ENCODE data around the gene TMEM72.
A peak's percentile ranks its signal among the peaks of the same experiment; 100 is the strongest.

Gene TMEM72

GRCh38 chr10:44951576-44952226 lies 40.6 kb downstream of the TMEM72 start:
- Histone ChIP-seq H3K36me3 (ENCODE audit: control insufficient read depth in 5 of 5, insufficient read depth in 5 of 5, low read length in 5 of 5) (peaks cover 0 to 25% (median 4%) of the 10 kb centered on the region in 5 donors), H3K9ac (ENCODE audit: low read length in 5 of 5) (no peak overlapping the region), H3K9me3 (ENCODE audit: control insufficient read depth in 5 of 5, low read length in 5 of 5) (peaks cover 0 to 2% (median under 1%) of the 10 kb centered on the region in 5 donors), H3K27ac (ENCODE audit: low read depth, low read length) (no peak overlapping the region), H3K4me1 (ENCODE audit: control insufficient read depth in 5 of 5, insufficient read depth in 5 of 5, low read length in 5 of 5) (peaks cover 2 to 62% (median 47%) of the 10 kb centered on the region in 5 donors), H3K27me3 (ENCODE audit: control insufficient read depth in 5 of 5, insufficient read depth in 4 of 5, low read length in 5 of 5) (no peaks in the 10 kb centered on the region), H3K4me3 (ENCODE audit: low read depth in 1 of 5, low read length in 5 of 5) (no peak overlapping the region)

DNA sequence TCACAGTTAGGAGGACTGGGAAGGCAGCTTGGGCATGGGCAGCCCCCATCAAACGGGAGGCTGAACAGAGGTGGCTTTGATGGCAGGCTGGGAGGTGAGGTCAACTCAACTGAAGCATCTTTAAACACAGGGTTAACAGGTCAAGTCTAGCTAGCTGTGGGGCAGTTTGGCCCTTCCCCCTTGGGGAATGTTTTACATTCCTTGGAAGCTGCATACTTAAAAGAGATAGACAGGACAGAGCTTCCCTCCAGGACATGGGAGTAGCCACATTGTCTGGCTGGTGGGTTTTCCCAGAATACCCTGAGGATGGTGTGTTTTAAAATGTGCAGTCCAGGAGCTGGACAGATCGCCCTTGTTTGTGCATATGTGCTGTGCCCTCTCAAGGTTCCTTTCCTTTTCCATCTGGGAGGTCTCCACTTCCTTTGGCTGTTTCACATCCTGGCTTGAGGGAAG lies 41.7 kb downstream of the TMEM72 start:
- Histone ChIP-seq H3K9ac (ENCODE audit: low read length in 5 of 5) (no peak overlapping the region), H3K36me3 (ENCODE audit: control insufficient read depth in 5 of 5, insufficient read depth in 5 of 5, low read length in 5 of 5) (peaks cover 0 to 27% (median 6%) of the 10 kb centered on the region in 5 donors), H3K4me1 (ENCODE audit: control insufficient read depth in 5 of 5, insufficient read depth in 5 of 5, low read length in 5 of 5) (peaks cover 2 to 62% (median 48%) of the 10 kb centered on the region in 5 donors), H3K27me3 (ENCODE audit: control insufficient read depth in 5 of 5, insufficient read depth in 4 of 5, low read length in 5 of 5) (no peaks in the 10 kb centered on the region), H3K9me3 (ENCODE audit: control insufficient read depth in 5 of 5, low read length in 5 of 5) (peaks cover 0 to 4% (median 3%) of the 10 kb centered on the region in 5 donors), H3K27ac (ENCODE audit: low read depth, low read length) (no peak overlapping the region), H3K4me3 (ENCODE audit: low read depth in 1 of 5, low read length in 5 of 5) (no peak overlapping the region)

DNA sequence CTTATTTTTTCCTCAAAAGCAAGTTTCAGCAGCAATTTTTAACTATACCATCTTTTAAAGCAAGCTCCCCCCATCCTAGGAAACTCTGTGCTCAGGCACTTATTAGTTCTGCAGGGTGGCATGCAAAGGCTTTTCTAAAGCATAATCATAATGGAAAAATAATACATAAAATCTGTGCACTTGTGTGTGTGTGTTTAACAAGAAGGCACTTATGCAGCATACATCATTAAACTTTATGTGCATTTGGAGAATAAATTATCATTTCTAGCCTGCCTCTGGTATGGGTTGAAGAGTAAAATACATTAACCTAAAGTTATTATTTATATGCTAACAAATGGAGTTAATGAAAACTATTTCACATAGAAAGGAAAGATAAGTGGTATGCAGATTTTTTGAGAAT lies 42.9 kb downstream of the TMEM72 start:
- Histone ChIP-seq H3K9ac (ENCODE audit: low read length in 5 of 5) (no peak overlapping the region), H3K9me3 (ENCODE audit: control insufficient read depth in 5 of 5, low read length in 5 of 5) (peaks cover 0 to 4% (median 3%) of the 10 kb centered on the region in 5 donors), H3K27ac (ENCODE audit: low read depth, low read length) (no peak overlapping the region), H3K27me3 (ENCODE audit: control insufficient read depth in 5 of 5, insufficient read depth in 4 of 5, low read length in 5 of 5) (no peaks in the 10 kb centered on the region), H3K4me1 (ENCODE audit: control insufficient read depth in 5 of 5, insufficient read depth in 5 of 5, low read length in 5 of 5) (peaks cover 2 to 62% (median 49%) of the 10 kb centered on the region in 5 donors), H3K4me3 (ENCODE audit: low read depth in 1 of 5, low read length in 5 of 5) (no peak overlapping the region), H3K36me3 (ENCODE audit: control insufficient read depth in 5 of 5, insufficient read depth in 5 of 5, low read length in 5 of 5) (peaks cover 0 to 27% (median 6%) of the 10 kb centered on the region in 5 donors)

DNA sequence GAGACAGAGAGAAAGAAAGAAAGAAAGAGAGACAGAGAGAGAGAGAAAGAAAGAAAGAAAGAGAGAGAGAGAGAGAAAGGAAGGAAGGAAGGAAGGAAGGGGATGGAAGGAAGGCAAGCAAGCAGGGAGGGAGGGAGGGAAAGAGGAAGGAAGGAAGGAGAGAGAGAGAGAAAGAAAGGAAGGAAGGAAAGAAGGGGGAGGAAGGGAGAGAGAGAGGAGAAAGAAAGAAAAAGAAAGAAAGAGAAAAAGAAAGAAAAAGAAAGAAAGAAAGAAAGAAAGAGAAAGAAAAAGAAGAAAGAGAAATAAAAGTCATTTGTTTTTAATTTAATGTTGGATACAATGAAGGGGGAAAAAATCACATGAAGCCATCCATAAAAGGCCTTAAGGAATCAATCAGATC lies 43.8 kb downstream of the TMEM72 start:
- Histone ChIP-seq H3K9me3 (ENCODE audit: control insufficient read depth in 5 of 5, low read length in 5 of 5) (peaks cover 0 to 4% (median 3%) of the 10 kb centered on the region in 5 donors), H3K9ac (ENCODE audit: low read length in 5 of 5) (no peak overlapping the region), H3K27ac (ENCODE audit: low read depth, low read length) (peak overlapping the region; percentile 77), H3K4me1 (ENCODE audit: control insufficient read depth in 5 of 5, insufficient read depth in 5 of 5, low read length in 5 of 5) (peaks cover 2 to 59% (median 52%) of the 10 kb centered on the region in 5 donors), H3K36me3 (ENCODE audit: control insufficient read depth in 5 of 5, insufficient read depth in 5 of 5, low read length in 5 of 5) (peaks cover 0 to 27% (median 6%) of the 10 kb centered on the region in 5 donors), H3K27me3 (ENCODE audit: control insufficient read depth in 5 of 5, insufficient read depth in 4 of 5, low read length in 5 of 5) (no peaks in the 10 kb centered on the region), H3K4me3 (ENCODE audit: low read depth in 1 of 5, low read length in 5 of 5) (no peak overlapping the region)

- Histone ChIP-seq H3K27ac (ENCODE audit: low read depth, low read length) (peak overlapping the region; percentile 77), H3K4me1 (ENCODE audit: control insufficient read depth in 5 of 5, insufficient read depth in 5 of 5, low read length in 5 of 5) (peaks cover 6 to 60% (median 57%) of the 10 kb centered on the region in 5 donors), H3K9me3 (ENCODE audit: control insufficient read depth in 5 of 5, low read length in 5 of 5) (peaks cover 0 to 4% (median 3%) of the 10 kb centered on the region in 5 donors), H3K36me3 (ENCODE audit: control insufficient read depth in 5 of 5, insufficient read depth in 5 of 5, low read length in 5 of 5) (peaks cover 0 to 26% (median 6%) of the 10 kb centered on the region in 5 donors), H3K9ac (ENCODE audit: low read length in 5 of 5) (no peak overlapping the region), H3K4me3 (ENCODE audit: low read depth in 1 of 5, low read length in 5 of 5) (no peak overlapping the region), H3K27me3 (ENCODE audit: control insufficient read depth in 5 of 5, insufficient read depth in 4 of 5, low read length in 5 of 5) (no peaks in the 10 kb centered on the region)
Measured at GRCh38 chr10:44955413-44956070, 44.4 kb downstream of the TMEM72 start.

- no peaks in the 10 kb centered on the region for H3K27me3 ChIP-seq (ENCODE audit: control insufficient read depth in 5 of 5, insufficient read depth in 4 of 5, low read length in 5 of 5)
- H3K4me1 ChIP-seq (ENCODE audit: control insufficient read depth in 5 of 5, insufficient read depth in 5 of 5, low read length in 5 of 5): peaks cover 8 to 67% (median 63%) of the 10 kb centered on the region in 5 donors
- H3K9ac ChIP-seq (ENCODE audit: low read length in 5 of 5): no peak overlapping the region
- peaks cover 0 to 23% (median 6%) of the 10 kb centered on the region in 5 donors for H3K36me3 ChIP-seq (ENCODE audit: control insufficient read depth in 5 of 5, insufficient read depth in 5 of 5, low read length in 5 of 5)
- H3K9me3 ChIP-seq (ENCODE audit: control insufficient read depth in 5 of 5, low read length in 5 of 5): peaks cover 0 to 4% (median 3%) of the 10 kb centered on the region in 5 donors
- H3K4me3 ChIP-seq (ENCODE audit: low read depth in 1 of 5, low read length in 5 of 5): no peak overlapping the region
- H3K27ac ChIP-seq (ENCODE audit: low read depth, low read length): peak overlapping the region; percentile 77
Measured at GRCh38 chr10:44956226-44956625, 45.1 kb downstream of the TMEM72 start.

DNA sequence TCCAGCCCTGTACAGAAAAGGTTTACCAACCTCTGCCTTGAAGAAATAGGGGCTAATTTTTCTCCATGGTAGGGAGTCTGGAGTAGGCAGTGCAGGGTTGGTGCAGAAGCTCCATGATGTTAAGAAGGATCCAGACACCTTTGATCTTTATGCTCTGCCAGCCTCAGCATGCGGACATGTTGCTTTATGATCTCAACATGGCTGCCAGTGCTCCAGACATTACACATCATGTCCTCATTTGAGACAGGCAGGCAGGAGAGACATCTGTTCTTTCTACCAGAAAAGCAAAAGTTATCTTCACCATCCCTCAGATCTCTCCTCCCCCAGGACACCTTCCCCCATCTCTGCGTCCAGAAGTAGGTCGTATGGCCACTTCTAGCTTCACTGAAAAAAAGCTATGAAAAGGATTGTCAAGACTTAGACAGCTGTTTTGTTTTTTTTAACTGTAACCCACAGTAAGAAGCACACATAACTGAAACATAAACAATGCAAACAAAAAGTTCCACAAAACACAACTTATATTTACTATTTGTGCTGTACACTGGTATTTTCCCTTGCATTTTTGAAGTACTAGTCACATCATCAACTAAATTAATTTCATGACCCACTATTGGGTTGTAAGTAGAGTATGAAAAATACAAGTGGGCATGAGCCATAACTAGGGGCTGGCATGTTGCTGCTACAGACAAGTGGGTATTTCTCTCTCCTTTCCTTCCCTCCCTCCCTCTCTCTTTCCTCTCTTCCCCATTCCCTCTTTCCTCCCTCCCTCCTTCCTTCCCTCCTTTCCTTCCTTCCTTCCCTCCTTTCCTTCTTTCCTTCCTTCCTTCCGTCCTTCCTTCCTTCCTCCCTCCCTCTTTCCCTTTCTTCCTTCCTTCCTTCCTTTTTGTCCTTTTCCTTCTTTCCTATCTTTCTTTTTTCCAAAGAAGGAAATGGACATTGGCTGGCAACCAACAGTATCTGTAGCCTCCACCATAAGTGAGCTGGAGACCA lies 45.9 kb downstream of the TMEM72 start:
- H3K9me3 ChIP-seq (ENCODE audit: control insufficient read depth in 5 of 5, low read length in 5 of 5): peaks cover 0 to 4% (median 3%) of the 10 kb centered on the region in 5 donors

GRCh38 chr10:44958196-44958897 lies 47.2 kb downstream of the TMEM72 start:
- peaks cover 0 to 4% (median 3%) of the 10 kb centered on the region in 5 donors for H3K9me3 ChIP-seq (ENCODE audit: control insufficient read depth in 5 of 5, low read length in 5 of 5)
- H3K4me1 ChIP-seq (ENCODE audit: control insufficient read depth in 5 of 5, insufficient read depth in 5 of 5, low read length in 5 of 5): peaks cover 10 to 77% (median 74%) of the 10 kb centered on the region in 5 donors
- H3K9ac ChIP-seq (ENCODE audit: low read length in 5 of 5): peak overlapping the region; percentile 78 to 88 (median 83)
- H3K4me3 ChIP-seq (ENCODE audit: low read depth in 1 of 5, low read length in 5 of 5): peak overlapping the region; percentile 86 to 93 (median 90)
- no peaks in the 10 kb centered on the region for H3K27me3 ChIP-seq (ENCODE audit: control insufficient read depth in 5 of 5, insufficient read depth in 4 of 5, low read length in 5 of 5)
- H3K36me3 ChIP-seq (ENCODE audit: control insufficient read depth in 5 of 5, insufficient read depth in 5 of 5, low read length in 5 of 5): peaks cover 0 to 23% (median 6%) of the 10 kb centered on the region in 5 donors
- H3K27ac ChIP-seq (ENCODE audit: low read depth, low read length): peak overlapping the region; percentile 96

More for the DNA sequence above, 45.9 kb downstream of the TMEM72 start:
- peak overlapping the region; percentile 96 for H3K27ac ChIP-seq (ENCODE audit: low read depth, low read length)
- peaks cover 0 to 23% (median 6%) of the 10 kb centered on the region in 5 donors for H3K36me3 ChIP-seq (ENCODE audit: control insufficient read depth in 5 of 5, insufficient read depth in 5 of 5, low read length in 5 of 5)
- peak overlapping the region in 2 of 5 donors; percentile 12 to 19 for H3K4me3 ChIP-seq (ENCODE audit: low read depth in 1 of 5, low read length in 5 of 5)
- no peak overlapping the region for H3K9ac ChIP-seq (ENCODE audit: low read length in 5 of 5)
- no peaks in the 10 kb centered on the region for H3K27me3 ChIP-seq (ENCODE audit: control insufficient read depth in 5 of 5, insufficient read depth in 4 of 5, low read length in 5 of 5)
- peaks cover 9 to 72% (median 69%) of the 10 kb centered on the region in 5 donors for H3K4me1 ChIP-seq (ENCODE audit: control insufficient read depth in 5 of 5, insufficient read depth in 5 of 5, low read length in 5 of 5)

DNA sequence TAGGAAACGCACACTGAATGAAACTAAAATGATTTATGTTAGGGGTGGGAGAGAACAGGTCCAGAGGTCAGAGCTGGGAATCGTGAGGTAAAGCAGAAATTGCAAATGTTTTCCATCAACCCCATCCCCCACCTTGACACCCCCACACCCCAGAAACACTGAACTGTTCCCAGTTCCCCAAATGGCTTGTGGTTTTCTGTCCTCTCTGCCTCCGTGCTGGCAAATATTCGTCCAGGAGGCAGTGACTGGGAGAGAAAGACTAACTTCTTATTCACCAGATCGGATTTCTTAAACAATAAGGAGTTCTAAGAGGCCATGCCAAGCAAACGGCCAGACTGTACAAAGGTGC lies 47.7 kb downstream of the TMEM72 start:
- peak overlapping the region; percentile 78 to 88 (median 83) for H3K9ac ChIP-seq (ENCODE audit: low read length in 5 of 5)
- H3K27me3 ChIP-seq (ENCODE audit: control insufficient read depth in 5 of 5, insufficient read depth in 4 of 5, low read length in 5 of 5): no peaks in the 10 kb centered on the region
- H3K4me3 ChIP-seq (ENCODE audit: low read depth in 1 of 5, low read length in 5 of 5): peak overlapping the region; percentile 86 to 93 (median 90)
- H3K36me3 ChIP-seq (ENCODE audit: control insufficient read depth in 5 of 5, insufficient read depth in 5 of 5, low read length in 5 of 5): peaks cover 0 to 18% (median 4%) of the 10 kb centered on the region in 5 donors
- H3K9me3 ChIP-seq (ENCODE audit: control insufficient read depth in 5 of 5, low read length in 5 of 5): peaks cover 0 to 4% (median 3%) of the 10 kb centered on the region in 5 donors
- peaks cover 14 to 82% (median 79%) of the 10 kb centered on the region in 5 donors for H3K4me1 ChIP-seq (ENCODE audit: control insufficient read depth in 5 of 5, insufficient read depth in 5 of 5, low read length in 5 of 5)
- peak overlapping the region; percentile 96 for H3K27ac ChIP-seq (ENCODE audit: low read depth, low read length)

Data from subcutaneous abdominal adipose tissue (tissue), 5 donors.